Karpas-422 (cell line): ENCODE data around the gene HEBP1. TPM values are rescaled to one million over a fixed set of nuclear protein-coding genes. Genes with fewer than 3 reads are reported as not detected.

Experiments used
- DNase-seq: peaks from one replicate; pipeline ENCODE4 v3.0.0-alpha.2; 2015
- H2AFZ ChIP-seq: fragments of 200-600 bp; sonication (generic); 2 replicates; pipeline ENCODE4 v1.6.1; 2014; ENCODE audit warnings: antibody characterized with exemption, low read length, mixed read lengths
- H3K27ac ChIP-seq: fragments of 200-600 bp; sonication (generic); 2 replicates; pipeline ENCODE4 v1.5.1; 2014; ENCODE audit warnings: mild to moderate bottlenecking, low read length, moderate library complexity
- H3K27me3 ChIP-seq: fragments of 200-600 bp; sonication (generic); 2 replicates; pipeline ENCODE4 v1.6.1; 2014; ENCODE audit warnings: low read length, mixed read lengths
- H3K36me3 ChIP-seq: fragments of 200-600 bp; sonication (generic); 2 replicates; pipeline ENCODE4 v1.6.1; 2014; ENCODE audit warnings: low read length, mixed read lengths; ENCODE audit not compliant: insufficient read depth
- H3K4me1 ChIP-seq: fragments of 200-600 bp; sonication (generic); 2 replicates; pipeline ENCODE4 v1.6.1; 2014; ENCODE audit warnings: mild to moderate bottlenecking, low read length, mixed read lengths
- H3K4me2 ChIP-seq: fragments of 200-600 bp; sonication (generic); 2 replicates; pipeline ENCODE4 v1.6.1; 2014; ENCODE audit warnings: low read length, low read depth, mild to moderate bottlenecking; ENCODE audit not compliant: poor library complexity, severe bottlenecking
- H3K4me3 ChIP-seq: fragments of 200-600 bp; sonication (generic); 2 replicates; pipeline ENCODE4 v1.5.1; 2014; ENCODE audit warnings: mild to moderate bottlenecking, antibody characterized with exemption, low read length, mixed read lengths
- H3K79me2 ChIP-seq: fragments of 200-600 bp; sonication (generic); 2 replicates; pipeline ENCODE4 v1.6.1; 2014; ENCODE audit warnings: mild to moderate bottlenecking, low read length, mixed read lengths
- H3K9ac ChIP-seq: fragments of 200-600 bp; sonication (generic); 2 replicates; pipeline ENCODE4 v1.6.0; 2014; ENCODE audit warnings: low read length
- H3K9me2 ChIP-seq: fragments of 200-600 bp; sonication (generic), shearing (Covaris generic); replicated peaks from 2 replicates; pipeline ENCODE4 v1.6.0; 2014; ENCODE audit warnings: mild to moderate bottlenecking, low read length, moderate library complexity; ENCODE audit not compliant: insufficient read depth
- H3K9me3 ChIP-seq: fragments of 300-700, 200-600 bp; sonication (generic); 2 replicates; pipeline ENCODE4 v1.6.1; 2014; ENCODE audit warnings: low read length, mixed read lengths
- H4K20me1 ChIP-seq: fragments of 200-600 bp; sonication (generic); 2 replicates; pipeline ENCODE4 v1.6.1; 2014; ENCODE audit warnings: mild to moderate bottlenecking, antibody characterized with exemption, low read length, low read depth; ENCODE audit not compliant: insufficient read depth
- total RNA-seq: library from RNA; depleted of rRNA; stranded (reverse); fragments of >200 nt; shearing (Covaris generic); gene quantifications from 2 replicates; pipeline ENCODE4 v1.2.3, GENCODE V29; 2014; ENCODE audit warnings: low replicate concordance

Gene HEBP1
- total RNA-seq, 1 experiment from 2014 or later: 0.34 TPM

DNA sequence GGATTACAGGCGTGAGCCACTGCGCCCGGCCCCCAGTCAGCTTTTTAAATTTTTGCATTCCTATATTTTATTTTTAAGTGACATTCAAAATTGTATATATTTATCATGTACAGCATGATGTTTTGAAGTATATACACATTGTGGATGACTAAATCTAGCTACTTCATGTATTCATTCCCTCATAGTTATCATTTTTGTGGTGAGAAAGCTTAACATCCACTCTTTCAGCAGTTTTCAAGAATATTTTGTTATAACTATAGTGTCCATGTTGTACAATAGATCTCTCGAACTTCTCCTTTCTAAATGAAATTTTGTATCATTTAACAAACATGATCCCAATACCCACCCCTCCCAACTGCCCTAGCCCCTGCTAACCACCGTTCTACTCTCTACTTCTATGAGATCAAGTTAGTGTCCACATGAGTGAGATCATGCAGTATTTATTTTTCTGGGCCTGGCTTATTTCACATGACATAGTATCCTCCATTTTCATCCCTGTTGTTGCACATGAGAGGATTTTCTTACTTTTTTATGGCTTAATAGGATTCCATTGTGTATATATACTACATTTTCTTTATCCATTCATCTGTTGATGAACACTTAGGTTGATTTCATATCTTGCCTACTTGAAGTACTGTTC, 8.8 kb upstream of the HEBP1 start:
- Histone ChIP-seq H3K9ac (no peak overlapping the region), H3K79me2 (no peaks in the 10 kb centered on the region), H2AFZ (no peak overlapping the region), H3K9me2 (no peaks in the 10 kb centered on the region), H3K4me2 (no peak overlapping the region), H3K27ac (no peak overlapping the region), H3K36me3 (no peaks in the 10 kb centered on the region), H3K27me3 (no peaks in the 10 kb centered on the region), H3K9me3 (no peaks in the 10 kb centered on the region), H4K20me1 (no peaks in the 10 kb centered on the region; the same call in 1 of the 2 replicates), H3K4me1 (no peaks in the 10 kb centered on the region), H3K4me3 (no peak overlapping the region)
- no peak for DNase-seq

- Histone ChIP-seq H2AFZ (no peak overlapping the region), H3K9ac (no peak overlapping the region), H3K36me3 (no peaks in the 10 kb centered on the region), H3K4me3 (no peak overlapping the region), H3K4me1 (no peaks in the 10 kb centered on the region), H3K27me3 (no peaks in the 10 kb centered on the region), H3K79me2 (no peaks in the 10 kb centered on the region), H3K27ac (no peak overlapping the region), H3K9me3 (no peaks in the 10 kb centered on the region), H3K9me2 (no peaks in the 10 kb centered on the region), H4K20me1 (no peaks in the 10 kb centered on the region; the same call in 1 of the 2 replicates), H3K4me2 (no peak overlapping the region)
- DNase-seq: peak; percentile 24
These were observed 7.6 kb upstream of the HEBP1 start for GRCh38 chr12:13007496-13008233.

DNA sequence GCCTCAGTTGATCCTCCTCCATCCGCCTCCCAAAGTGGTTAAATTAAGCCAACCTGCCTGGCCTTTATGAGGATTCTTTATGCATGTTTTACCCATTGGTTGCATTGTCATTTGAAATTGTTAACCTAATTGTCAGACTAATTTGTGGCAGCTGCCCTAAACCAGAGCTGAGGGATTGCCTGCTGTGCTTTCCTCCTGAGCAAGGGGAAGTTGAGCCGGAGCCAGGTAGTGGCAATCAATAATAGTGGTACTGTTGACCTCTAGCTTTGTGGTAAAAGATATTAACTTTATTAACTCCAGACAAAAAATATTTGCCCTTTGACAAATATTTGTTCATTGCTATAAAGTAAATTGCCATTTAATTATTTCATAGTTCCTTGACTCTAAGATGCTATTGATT, 5.6 kb upstream of the HEBP1 start:
- H3K4me3 ChIP-seq: no peak overlapping the region
- no peaks in the 10 kb centered on the region for H3K9me2 ChIP-seq
- no peak for DNase-seq
- no peaks in the 10 kb centered on the region for H3K79me2 ChIP-seq
- H4K20me1 ChIP-seq: no peaks in the 10 kb centered on the region; the same call in 1 of the 2 replicates
- no peaks in the 10 kb centered on the region for H3K9me3 ChIP-seq
- no peaks in the 10 kb centered on the region for H3K27me3 ChIP-seq
- no peak overlapping the region for H3K4me2 ChIP-seq
- H3K9ac ChIP-seq: no peak overlapping the region
- H3K36me3 ChIP-seq: no peaks in the 10 kb centered on the region
- peaks cover 8% of the 10 kb centered on the region for H3K4me1 ChIP-seq
- no peak overlapping the region for H2AFZ ChIP-seq
- H3K27ac ChIP-seq: no peak overlapping the region

DNA sequence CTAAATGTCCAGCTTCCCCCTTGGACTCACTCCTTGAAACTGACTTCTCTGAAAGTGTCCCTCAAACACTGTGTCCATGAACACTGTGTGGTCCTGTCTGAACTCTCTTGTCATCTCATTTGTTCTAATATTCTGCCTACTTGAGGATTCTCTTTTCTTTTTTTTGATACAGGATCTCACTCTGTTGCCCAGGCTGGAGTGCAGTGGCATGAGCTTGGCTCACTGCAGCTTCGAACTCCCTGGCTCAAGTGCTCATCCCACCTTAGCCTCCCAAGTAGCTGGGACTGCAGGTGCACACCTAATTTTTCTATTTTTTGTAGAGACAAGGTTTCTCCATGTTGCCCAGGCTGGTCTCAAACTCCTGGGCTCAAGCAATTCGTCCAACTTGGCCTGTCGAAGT, 4.9 kb upstream of the HEBP1 start:
- Histone ChIP-seq H3K27ac (no peak overlapping the region), H4K20me1 (no peaks in the 10 kb centered on the region; the same call in 1 of the 2 replicates), H3K4me3 (no peak overlapping the region), H3K9ac (no peak overlapping the region), H3K4me2 (no peak overlapping the region), H3K4me1 (peaks cover 12% of the 10 kb centered on the region), H3K9me2 (no peaks in the 10 kb centered on the region), H2AFZ (no peak overlapping the region), H3K27me3 (no peaks in the 10 kb centered on the region), H3K36me3 (no peaks in the 10 kb centered on the region), H3K9me3 (no peaks in the 10 kb centered on the region), H3K79me2 (no peaks in the 10 kb centered on the region)
- peak; percentile 6 for DNase-seq

DNA sequence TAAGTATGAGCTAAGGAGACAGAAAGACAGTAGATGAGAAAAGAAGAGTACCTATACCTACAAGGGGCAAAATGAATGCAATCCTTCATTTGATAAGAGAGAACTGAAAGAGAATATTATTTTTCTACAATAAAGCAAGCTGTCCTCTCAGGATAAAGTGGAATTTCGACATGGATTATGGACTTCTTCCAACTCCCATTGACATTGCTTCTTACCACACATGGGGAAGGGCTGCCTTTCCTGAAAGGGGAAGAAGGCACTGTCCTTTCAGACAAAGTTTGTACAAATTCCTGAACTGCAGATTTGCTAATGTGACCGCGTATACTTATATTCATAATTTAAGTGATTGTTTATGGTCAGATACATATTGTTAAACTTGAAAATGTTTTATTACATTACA, 4.3 kb upstream of the HEBP1 start:
- no peaks in the 10 kb centered on the region for H3K27me3 ChIP-seq
- H3K4me1 ChIP-seq: peaks cover 15% of the 10 kb centered on the region
- H3K9me2 ChIP-seq: no peaks in the 10 kb centered on the region
- no peak overlapping the region for H3K27ac ChIP-seq
- no peaks in the 10 kb centered on the region for H3K79me2 ChIP-seq
- no peak overlapping the region for H2AFZ ChIP-seq
- H3K4me3 ChIP-seq: no peak overlapping the region
- H3K9ac ChIP-seq: no peak overlapping the region
- DNase-seq: no peak
- no peak overlapping the region for H3K4me2 ChIP-seq
- no peaks in the 10 kb centered on the region for H3K9me3 ChIP-seq
- H3K36me3 ChIP-seq: no peaks in the 10 kb centered on the region
- no peaks in the 10 kb centered on the region; the same call in 1 of the 2 replicates for H4K20me1 ChIP-seq

DNA sequence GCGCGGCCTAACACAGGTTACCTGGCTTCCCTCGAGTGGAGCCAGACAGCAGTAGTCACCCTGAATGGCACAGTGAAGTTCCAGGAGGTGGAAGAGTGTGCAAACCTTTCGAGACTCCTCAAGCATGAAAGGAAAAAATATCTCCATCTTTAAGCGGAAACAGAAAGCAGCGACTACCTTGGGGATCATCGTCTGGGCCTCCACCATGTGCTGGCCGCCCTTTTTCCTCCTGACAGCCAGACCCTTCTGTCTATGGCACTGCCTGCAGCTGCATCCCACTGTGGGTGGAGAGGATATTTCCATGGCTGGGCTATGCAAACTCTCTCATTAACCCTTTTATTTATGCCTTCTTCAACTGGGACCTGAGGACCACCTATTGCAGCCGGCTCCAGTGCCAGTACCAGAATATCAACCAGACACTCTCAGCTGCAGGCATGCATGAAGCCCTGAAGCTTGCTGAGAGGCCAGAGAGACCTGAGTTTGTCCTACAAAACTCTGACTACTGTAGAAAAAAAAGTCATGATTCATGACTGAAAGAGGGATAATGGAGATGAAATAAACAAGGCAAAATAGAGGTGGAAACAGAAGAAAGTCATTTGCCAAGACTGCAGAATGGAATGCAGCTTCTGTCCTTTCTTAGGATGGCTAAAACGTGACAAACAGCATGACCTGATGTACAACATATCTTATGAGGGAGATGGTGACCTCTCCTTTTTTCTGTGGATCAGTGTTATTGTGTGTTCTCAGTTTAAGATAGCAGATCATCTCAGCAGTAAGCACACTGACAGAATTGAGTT, 2.4 kb upstream of the HEBP1 start:
- Histone ChIP-seq H3K27me3 (no peaks in the 10 kb centered on the region), H3K9ac (no peak overlapping the region), H3K36me3 (no peaks in the 10 kb centered on the region), H3K4me2 (no peak overlapping the region), H3K4me3 (no peak overlapping the region), H4K20me1 (no peaks in the 10 kb centered on the region; the same call in 1 of the 2 replicates), H3K9me3 (no peaks in the 10 kb centered on the region), H3K27ac (no peak overlapping the region), H3K79me2 (no peaks in the 10 kb centered on the region), H3K9me2 (no peaks in the 10 kb centered on the region), H2AFZ (no peak overlapping the region), H3K4me1 (peaks cover 15% of the 10 kb centered on the region)
- no peak for DNase-seq

DNA sequence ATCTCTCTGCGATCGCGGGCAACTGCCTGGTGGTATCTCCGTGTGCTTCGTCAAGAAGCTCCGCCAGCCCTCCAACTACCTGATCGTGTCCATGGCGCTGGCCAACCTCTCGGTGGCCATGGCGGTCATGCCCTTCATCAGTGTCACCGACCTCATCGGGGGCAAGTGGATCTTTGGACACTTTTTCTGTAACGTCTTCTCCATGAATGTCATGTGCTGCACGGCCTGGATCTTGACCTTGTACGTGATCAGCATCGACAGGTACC, 1.6 kb upstream of the HEBP1 start:
- no peaks in the 10 kb centered on the region for H3K79me2 ChIP-seq
- peak overlapping the region; percentile 69 for H3K4me2 ChIP-seq
- no peaks in the 10 kb centered on the region for H3K9me3 ChIP-seq
- H3K27ac ChIP-seq: no peak overlapping the region
- no peaks in the 10 kb centered on the region for H3K36me3 ChIP-seq
- H3K9ac ChIP-seq: no peak overlapping the region
- no peaks in the 10 kb centered on the region for H3K9me2 ChIP-seq
- DNase-seq: no peak
- H2AFZ ChIP-seq: no peak overlapping the region
- peaks cover 15% of the 10 kb centered on the region for H3K4me1 ChIP-seq
- H3K4me3 ChIP-seq: no peak overlapping the region; the same call in 1 of the 2 replicates
- no peaks in the 10 kb centered on the region for H3K27me3 ChIP-seq
- no peaks in the 10 kb centered on the region; the same call in 1 of the 2 replicates for H4K20me1 ChIP-seq
